Neutrophil (primary cell): ENCODE measurements around the gene PCNX3.

ENCODE experiments used
- H3K27ac ChIP-seq: fragments of 200-600 bp; sonication (generic); 2 replicates; pipeline ENCODE4 v1.5.1; 2016; ENCODE audit warnings: mild to moderate bottlenecking, moderate library complexity
- H3K27me3 ChIP-seq: fragments of 200-600 bp; sonication (generic); 2 replicates; pipeline ENCODE4 v1.6.0; 2016; ENCODE audit warnings: mild to moderate bottlenecking
- H3K36me3 ChIP-seq: fragments of 200-600 bp; sonication (generic); 2 replicates; pipeline ENCODE4 v1.5.1; 2017
- H3K4me1 ChIP-seq, 2 experiments: fragments of 200-600 bp in 1 of 2; sonication (generic) in 1 of 2; 1 replicate in 1 of 2; 2 replicates in 1 of 2; pipeline versions ENCODE4 v1.5.1 to v1.6.1; 2013 to 2016; ENCODE audit warnings: low read depth in 1 of 2, low read length in 1 of 2, mild to moderate bottlenecking in 1 of 2, moderate library complexity in 1 of 2; ENCODE audit not compliant: control insufficient read depth in 1 of 2, insufficient read depth in 1 of 2
- H3K4me3 ChIP-seq, 2 experiments: fragments of 200-600 bp in 1 of 2; sonication (generic) in 1 of 2; 1 replicate in 1 of 2; 2 replicates in 1 of 2; pipeline ENCODE4 v1.5.1; 2013 to 2016; ENCODE audit warnings: low read depth in 1 of 2, low read length in 1 of 2, mild to moderate bottlenecking in 1 of 2, moderate library complexity in 1 of 2
- H3K9me3 ChIP-seq: fragments of 200-600 bp; sonication (generic); 2 replicates; pipeline ENCODE4 v1.5.1; 2016
- CTCF ChIP-seq: fragments of 200-600 bp; sonication (generic); IDR thresholded peaks from 2 replicates; pipeline ENCODE4 v1.5.1; 2016; ENCODE audit warnings: antibody characterized with exemption

The PCNX3 gene

GRCh38 chr11:65598258-65598699 is 17.3 kb upstream of the PCNX3 start:
- TF ChIP-seq CTCF: no peak
- Histone ChIP-seq H3K4me3 (no peak overlapping the region), H3K4me1 (no peaks in the 10 kb centered on the region), H3K27ac (no peak overlapping the region), H3K27me3 (no peaks in the 10 kb centered on the region), H3K36me3 (peaks cover 97% of the 10 kb centered on the region), H3K9me3 (no peaks in the 10 kb centered on the region)

GRCh38 chr11:65599216-65599954 is 16.2 kb upstream of the PCNX3 start:
- Histone ChIP-seq H3K4me1 (no peaks in the 10 kb centered on the region), H3K27me3 (no peaks in the 10 kb centered on the region), H3K9me3 (no peaks in the 10 kb centered on the region), H3K27ac (no peak overlapping the region), H3K36me3 (peaks cover 97% of the 10 kb centered on the region), H3K4me3 (no peak overlapping the region)
- no peak for TF ChIP-seq CTCF

GRCh38 chr11:65599955-65600246 is 15.7 kb upstream of the PCNX3 start:
- H3K27me3 ChIP-seq: no peaks in the 10 kb centered on the region
- peaks cover 99% of the 10 kb centered on the region for H3K36me3 ChIP-seq
- H3K27ac ChIP-seq: no peak overlapping the region
- H3K4me3 ChIP-seq: no peak overlapping the region
- TF ChIP-seq CTCF: no peak
- H3K9me3 ChIP-seq: no peaks in the 10 kb centered on the region
- no peaks in the 10 kb centered on the region for H3K4me1 ChIP-seq

GRCh38 chr11:65604258-65604657 is 11.3 kb upstream of the PCNX3 start:
- Histone ChIP-seq H3K36me3 (peaks cover 100% of the 10 kb centered on the region), H3K9me3 (no peaks in the 10 kb centered on the region), H3K4me3 (no peak overlapping the region), H3K4me1 (peaks cover 6 to 9% of the 10 kb centered on the region in 2 experiments), H3K27me3 (no peaks in the 10 kb centered on the region), H3K27ac (peak overlapping the region; percentile 46)
- TF ChIP-seq CTCF: no peak

GRCh38 chr11:65606876-65607613 is 8.5 kb upstream of the PCNX3 start:
- Histone ChIP-seq H3K9me3 (no peaks in the 10 kb centered on the region), H3K27me3 (no peaks in the 10 kb centered on the region), H3K4me1 (peaks cover 34 to 37% of the 10 kb centered on the region in 2 experiments), H3K27ac (no peak overlapping the region), H3K36me3 (peaks cover 87% of the 10 kb centered on the region), H3K4me3 (no peak overlapping the region)
- no peak for TF ChIP-seq CTCF
